Dendritic cell treated with granulocyte-macrophage colony-stimulating factor and Interleukin-4, amounts not matched to agents 40 ng/mL and 50 ng/mL, for 4 days (primary cell): ENCODE results near the gene NINL.

Experiments
- H3K27ac Mint-ChIP-seq: one replicate; pipeline ENCODE4 v1.8.0; 2022; ENCODE audit warnings: mild to moderate bottlenecking, mixed read lengths
- H3K27me3 Mint-ChIP-seq: one replicate; pipeline ENCODE4 v1.8.0; 2022; ENCODE audit warnings: mild to moderate bottlenecking, mixed read lengths
- H3K36me3 Mint-ChIP-seq: one replicate; pipeline ENCODE4 v1.8.0; 2022; ENCODE audit warnings: low read depth, mixed read lengths
- H3K4me1 Mint-ChIP-seq: one replicate; pipeline ENCODE4 v1.8.0; 2022; ENCODE audit warnings: low read depth, mixed read lengths
- H3K4me3 Mint-ChIP-seq: one replicate; pipeline ENCODE4 v1.8.0; 2022; ENCODE audit warnings: mild to moderate bottlenecking, moderate library complexity, mixed read lengths
- H3K9me3 Mint-ChIP-seq: one replicate; pipeline ENCODE4 v1.8.0; 2022; ENCODE audit warnings: mixed read lengths
- intact Hi-C: fragments of 100-400 bp; cut with micrococcal nuclease; formaldehyde crosslinking; loops from one replicate; pipeline ENCODE4 v1.15.0; 2022

The NINL gene

DNA sequence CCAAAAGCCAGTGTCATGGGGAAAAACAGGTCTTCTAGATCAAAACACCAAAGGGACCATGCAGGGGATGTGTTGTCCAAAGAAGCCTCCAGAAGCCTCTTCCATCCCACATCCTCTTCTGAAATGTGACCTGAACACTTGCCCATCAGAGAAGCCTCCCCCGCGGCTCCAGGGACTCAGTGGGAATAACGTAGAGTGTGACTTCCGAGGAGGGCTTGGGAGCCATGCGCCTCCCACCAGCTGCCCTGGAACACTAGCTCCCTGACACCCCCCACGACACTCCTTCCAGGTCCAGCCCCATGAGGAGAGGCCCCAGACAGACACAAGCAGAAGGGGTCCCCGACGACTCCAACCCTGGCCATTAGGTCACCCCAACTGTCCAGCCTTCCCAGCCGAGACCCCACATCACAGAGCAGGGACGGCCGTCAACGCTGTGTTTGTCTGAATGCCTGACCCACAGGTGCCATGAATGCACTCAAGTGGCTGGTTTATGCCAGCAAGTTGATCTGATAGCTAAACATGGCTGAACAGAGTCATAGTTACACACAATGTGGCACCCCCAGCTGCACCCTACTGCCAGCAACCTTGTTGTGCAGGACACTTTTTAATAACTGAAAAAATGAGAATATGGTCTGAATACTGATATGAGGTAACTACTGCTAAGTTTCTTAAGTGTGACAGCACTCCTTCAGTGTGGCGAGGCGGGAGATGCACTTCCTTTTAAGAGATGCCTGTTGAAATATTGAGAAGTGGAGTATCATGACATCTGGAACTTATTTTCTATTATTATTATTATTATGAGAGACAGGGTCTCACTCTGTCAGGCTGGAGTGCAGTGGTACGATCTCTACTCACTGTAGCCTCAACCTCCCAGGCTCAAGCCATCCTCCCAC lies 119.8 kb downstream of the NINL start:
- Mint-ChIP-seq H3K4me1 (peaks cover 46% of the 10 kb centered on the region), H3K4me3 (no peak overlapping the region), H3K27me3 (peaks cover 3% of the 10 kb centered on the region), H3K36me3 (no peaks in the 10 kb centered on the region), H3K9me3 (no peaks in the 10 kb centered on the region), H3K27ac (peak overlapping the region; percentile 57)
- intact Hi-C loops: loop anchor here (10.0 kb wide), 1 partner anchor 151 kb away; no protein-coding TSS in a partner anchor

DNA sequence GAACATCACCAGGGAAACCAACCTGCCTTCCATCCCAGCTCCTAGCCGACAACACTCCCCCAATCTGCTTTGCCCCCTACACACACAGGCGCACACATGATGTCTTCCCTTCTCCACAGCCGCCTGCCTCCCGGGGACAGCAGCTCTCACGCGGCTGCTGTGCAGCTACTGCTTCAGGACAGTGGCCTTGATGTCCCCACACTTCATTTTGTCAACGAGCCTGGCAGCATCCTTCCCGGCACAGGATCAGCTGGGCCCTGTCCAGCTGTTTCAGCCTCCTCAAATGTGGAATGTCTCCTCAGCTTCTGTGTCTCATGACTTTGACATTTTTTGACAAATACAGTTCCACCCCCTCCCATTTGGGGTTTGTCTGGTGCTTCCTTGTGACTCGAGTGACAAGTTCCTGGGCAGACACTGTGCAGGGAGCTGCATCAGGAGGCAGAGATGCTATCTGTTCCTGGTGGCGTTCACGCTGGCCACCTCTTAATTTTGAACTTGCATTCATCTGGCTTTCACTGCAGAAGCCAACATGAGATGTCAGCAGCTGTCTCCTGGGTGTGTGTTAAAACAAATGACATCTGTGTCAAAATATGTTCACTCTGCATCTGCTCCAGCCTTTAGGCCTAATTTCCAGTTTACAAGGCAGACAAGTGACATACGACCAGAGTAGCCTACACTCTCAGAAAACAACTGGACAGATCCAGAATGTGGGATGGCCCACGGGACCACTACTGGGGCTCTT lies 120.7 kb downstream of the NINL start:
- intact Hi-C loops: loop anchor here (10.0 kb wide), 1 partner anchor 150 kb away; no protein-coding TSS in a partner anchor
- peaks cover 53% of the 10 kb centered on the region for H3K4me1 Mint-ChIP-seq
- peaks cover 3% of the 10 kb centered on the region for H3K27me3 Mint-ChIP-seq

DNA sequence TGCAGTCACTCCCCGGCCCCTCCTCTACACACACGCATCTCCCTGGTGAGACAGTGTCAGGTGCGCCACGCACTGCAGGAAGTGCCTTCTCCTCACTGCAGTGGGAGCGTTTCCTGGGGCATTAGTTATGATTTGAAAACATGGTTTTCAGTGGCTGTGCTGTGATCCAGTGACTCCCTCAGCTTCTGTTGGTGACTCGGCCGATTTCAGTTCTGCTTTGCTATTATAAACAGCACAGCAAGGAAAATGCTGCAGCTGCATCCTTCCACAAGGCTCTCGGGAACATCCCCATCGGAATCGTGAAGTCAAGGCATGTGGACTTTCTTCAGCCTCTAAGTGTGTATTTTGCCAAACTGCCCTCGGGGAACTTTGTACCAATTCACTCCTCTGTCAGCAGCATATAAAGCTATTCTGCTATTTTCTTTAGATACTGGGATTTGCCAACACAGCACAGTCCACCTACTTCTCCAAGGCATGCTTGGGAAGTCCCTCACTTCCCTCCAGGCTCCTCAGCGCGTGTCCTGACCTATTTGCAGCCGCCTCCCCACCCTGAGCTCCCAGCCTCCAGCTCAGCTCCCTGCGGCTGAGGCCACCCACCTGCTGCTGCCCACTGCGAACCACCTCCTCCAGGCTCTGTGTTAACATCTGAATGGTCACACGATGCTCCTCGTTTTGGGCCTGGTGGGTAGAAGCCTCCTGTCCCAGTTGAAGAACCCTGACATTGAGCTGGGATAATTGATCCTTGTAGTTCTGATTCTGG lies 123.4 kb downstream of the NINL start:
- Mint-ChIP-seq H3K27me3 (peaks cover 3% of the 10 kb centered on the region), H3K4me3 (peak overlapping the region; percentile 51), H3K4me1 (peaks cover 55% of the 10 kb centered on the region), H3K9me3 (no peaks in the 10 kb centered on the region), H3K36me3 (no peaks in the 10 kb centered on the region), H3K27ac (peak overlapping the region; percentile 89)
- intact Hi-C loops: loop anchor here (10.0 kb wide), 1 partner anchor 147 kb away; no protein-coding TSS in a partner anchor

More for the DNA sequence above, 120.7 kb downstream of the NINL start:
- H3K36me3 Mint-ChIP-seq: no peaks in the 10 kb centered on the region
- no peaks in the 10 kb centered on the region for H3K9me3 Mint-ChIP-seq
- H3K27ac Mint-ChIP-seq: peak overlapping the region; percentile 57
- H3K4me3 Mint-ChIP-seq: peak overlapping the region; percentile 14

DNA sequence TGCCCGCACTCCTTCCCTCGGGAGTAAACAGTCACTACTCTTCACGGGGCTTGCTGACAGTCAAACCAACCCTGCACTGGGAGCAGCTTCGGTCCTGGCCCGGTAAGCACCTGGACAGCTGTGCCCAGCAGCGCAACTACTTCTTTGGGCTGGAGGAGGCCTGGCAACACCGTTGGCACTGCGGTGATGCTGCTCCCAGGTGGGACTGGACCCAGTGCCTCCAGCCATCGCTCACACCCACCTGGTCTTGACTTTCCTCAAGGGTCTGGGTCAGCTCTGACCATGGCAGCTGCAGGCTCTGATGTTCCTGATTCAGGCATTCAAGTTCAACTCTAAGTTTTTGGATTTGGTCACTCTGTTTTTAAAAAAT lies 124.1 kb downstream of the NINL start:
- Mint-ChIP-seq H3K36me3 (no peaks in the 10 kb centered on the region), H3K27ac (peak overlapping the region; percentile 89), H3K4me3 (peak overlapping the region; percentile 51), H3K4me1 (peaks cover 55% of the 10 kb centered on the region), H3K9me3 (no peaks in the 10 kb centered on the region), H3K27me3 (peaks cover 3% of the 10 kb centered on the region)
- intact Hi-C loops: loop anchor here (10.0 kb wide), 1 partner anchor 146 kb away; no protein-coding TSS in a partner anchor

DNA sequence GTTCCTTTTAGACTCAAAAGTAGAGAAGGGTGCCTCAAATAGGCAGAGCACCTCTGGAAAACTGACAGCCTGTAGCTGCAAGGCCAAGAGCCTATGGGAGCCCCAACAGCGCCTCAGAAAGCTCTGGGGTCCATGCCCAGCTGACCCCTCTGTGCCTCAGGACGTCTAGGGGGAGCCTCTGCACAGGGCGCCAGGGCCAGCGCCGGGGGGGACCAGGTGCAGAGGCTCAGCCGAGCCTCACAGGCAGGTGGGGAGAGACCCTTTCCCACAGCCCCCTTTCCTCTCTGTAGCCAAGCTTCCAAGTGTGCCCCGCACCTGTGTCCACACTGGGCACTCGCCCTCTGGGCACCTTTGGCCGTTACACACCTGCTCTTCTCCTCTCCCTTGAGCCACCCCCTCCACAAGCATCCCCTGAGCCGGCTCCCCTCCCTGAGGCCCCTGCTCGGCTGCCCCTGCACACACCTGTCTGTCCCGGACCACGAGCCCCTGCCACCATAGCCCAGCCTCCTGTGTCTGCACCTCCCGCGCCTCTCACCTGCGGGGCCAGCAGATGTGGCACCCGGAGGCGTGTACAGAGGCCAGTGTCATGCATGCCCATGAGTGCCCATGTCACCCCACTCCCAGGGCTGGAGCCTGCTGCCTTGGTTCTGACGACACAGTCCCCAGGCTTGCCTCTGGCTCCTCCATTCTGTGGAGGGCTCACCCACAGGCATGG lies 124.6 kb downstream of the NINL start:
- intact Hi-C loops: loop anchor here (10.0 kb wide), 1 partner anchor 146 kb away; no protein-coding TSS in a partner anchor
- Mint-ChIP-seq H3K4me1 (peaks cover 55% of the 10 kb centered on the region), H3K4me3 (no peak overlapping the region), H3K9me3 (no peaks in the 10 kb centered on the region), H3K36me3 (no peaks in the 10 kb centered on the region), H3K27me3 (peaks cover 3% of the 10 kb centered on the region), H3K27ac (peak overlapping the region; percentile 89)

DNA sequence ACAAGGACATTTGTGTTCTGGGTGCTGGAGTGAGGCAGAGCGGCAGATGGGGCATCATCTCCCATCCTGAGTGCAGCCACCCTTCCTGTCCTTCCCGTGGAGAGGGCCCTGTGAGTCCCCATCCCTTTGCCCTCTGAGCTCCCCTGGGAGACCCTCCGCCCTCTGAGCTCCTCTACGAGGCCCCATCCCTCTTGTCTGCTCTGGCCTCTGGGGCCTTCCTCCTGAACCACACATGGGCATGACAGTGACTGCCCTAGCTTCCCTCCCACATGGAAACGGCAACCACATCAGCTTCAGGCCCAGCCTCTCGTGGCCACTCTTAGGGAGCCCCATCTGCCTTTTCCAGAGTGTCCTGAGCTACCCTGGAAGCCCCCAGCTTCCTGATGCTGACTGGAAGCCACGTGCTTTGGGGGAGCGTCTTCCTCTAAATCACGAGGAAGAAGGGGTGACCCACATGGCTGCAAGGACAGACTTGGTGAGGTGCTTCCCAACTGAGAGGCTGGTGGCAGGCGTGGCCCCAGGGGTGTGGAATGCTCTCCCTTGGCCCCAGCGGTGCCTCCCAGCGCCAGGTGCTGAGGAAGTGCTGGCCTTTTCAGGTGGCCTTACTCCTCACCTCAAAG lies 125.3 kb downstream of the NINL start:
- Mint-ChIP-seq H3K4me3 (no peak overlapping the region), H3K36me3 (no peaks in the 10 kb centered on the region), H3K27me3 (peaks cover 3% of the 10 kb centered on the region), H3K27ac (peak overlapping the region; percentile 89), H3K9me3 (no peaks in the 10 kb centered on the region), H3K4me1 (peaks cover 49% of the 10 kb centered on the region)
- intact Hi-C loops: loop anchor here (10.0 kb wide), 1 partner anchor 145 kb away; no protein-coding TSS in a partner anchor

DNA sequence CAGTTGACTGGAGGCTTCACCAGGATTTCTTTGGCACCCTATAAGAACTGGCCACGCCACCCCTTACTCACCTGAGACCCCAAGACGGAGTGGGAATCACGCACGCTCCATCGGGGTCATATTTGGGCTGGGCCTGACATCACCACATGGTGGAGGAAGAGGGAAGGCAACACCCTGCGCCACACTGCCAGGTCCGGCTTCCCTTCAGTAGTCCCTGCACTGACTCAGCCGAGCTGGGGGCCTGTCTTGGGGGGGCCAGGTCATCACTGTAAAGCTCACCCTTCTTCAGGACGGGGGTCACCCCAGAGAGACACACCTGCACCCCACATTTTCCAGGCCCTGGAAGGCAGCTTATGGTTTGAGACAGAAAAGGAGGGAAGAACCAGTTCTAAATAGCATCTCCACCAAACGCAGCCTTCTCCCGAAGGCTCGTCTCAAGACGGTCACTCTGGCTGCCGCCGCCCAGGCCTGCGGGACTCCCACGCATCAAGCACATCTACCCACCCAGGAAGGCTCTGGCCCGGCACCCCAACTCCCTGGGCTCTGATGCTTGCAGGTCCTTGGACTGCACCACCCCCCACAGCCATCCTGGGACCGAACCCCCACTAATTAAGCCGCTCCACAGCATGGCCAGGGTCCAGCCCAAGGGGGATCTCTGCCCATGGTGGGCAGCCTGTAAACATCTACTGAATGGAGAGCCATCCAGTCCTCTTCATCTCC lies 126.1 kb downstream of the NINL start:
- peaks cover 3% of the 10 kb centered on the region for H3K27me3 Mint-ChIP-seq
- peaks cover 42% of the 10 kb centered on the region for H3K4me1 Mint-ChIP-seq
- H3K27ac Mint-ChIP-seq: peak overlapping the region; percentile 89
- H3K4me3 Mint-ChIP-seq: no peak overlapping the region
- intact Hi-C loops: no loop called here
- H3K36me3 Mint-ChIP-seq: no peaks in the 10 kb centered on the region
- H3K9me3 Mint-ChIP-seq: no peaks in the 10 kb centered on the region

DNA sequence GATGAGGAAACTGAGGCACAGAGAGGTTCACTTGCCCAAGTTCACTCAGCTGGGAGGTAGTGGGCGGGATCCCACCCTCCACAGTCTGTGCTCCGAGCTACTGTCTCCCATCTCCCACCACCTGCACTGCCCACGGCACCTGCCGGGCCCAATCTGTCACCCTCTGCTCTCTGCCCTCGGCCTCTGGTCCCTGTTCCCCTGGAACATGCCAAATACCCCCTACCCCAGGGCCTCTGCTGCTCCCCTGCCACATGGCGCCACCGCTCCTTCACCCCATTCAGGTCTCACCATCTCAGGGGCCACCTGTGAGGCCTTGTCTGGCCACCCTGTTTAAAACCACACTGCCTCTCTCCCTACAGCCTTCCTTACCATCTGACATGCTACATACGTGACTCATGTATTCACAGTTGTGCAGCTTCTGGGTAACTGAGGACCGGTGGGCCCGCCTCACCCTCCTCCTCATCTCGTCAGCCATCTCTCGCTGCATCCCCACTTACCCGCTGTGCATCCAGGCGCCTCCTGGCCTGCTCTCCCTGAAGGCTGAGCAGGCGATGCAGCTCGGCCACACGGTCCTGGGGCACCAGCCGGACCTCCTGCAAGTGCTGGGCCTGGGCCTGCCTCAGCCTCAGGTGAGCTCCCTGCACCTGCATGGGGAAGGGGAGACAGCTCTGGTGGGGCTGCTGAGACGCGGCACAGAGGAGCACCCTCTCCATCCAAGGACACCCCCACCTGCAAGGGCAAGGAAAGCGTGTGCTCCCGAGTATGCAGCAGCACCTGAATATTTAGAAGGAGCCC lies 127.2 kb downstream of the NINL start:
- Mint-ChIP-seq H3K36me3 (no peaks in the 10 kb centered on the region), H3K4me3 (no peak overlapping the region), H3K27me3 (peaks cover 3% of the 10 kb centered on the region), H3K27ac (peak overlapping the region; percentile 51), H3K4me1 (peaks cover 35% of the 10 kb centered on the region), H3K9me3 (no peaks in the 10 kb centered on the region)
- intact Hi-C loops: no loop called here

DNA sequence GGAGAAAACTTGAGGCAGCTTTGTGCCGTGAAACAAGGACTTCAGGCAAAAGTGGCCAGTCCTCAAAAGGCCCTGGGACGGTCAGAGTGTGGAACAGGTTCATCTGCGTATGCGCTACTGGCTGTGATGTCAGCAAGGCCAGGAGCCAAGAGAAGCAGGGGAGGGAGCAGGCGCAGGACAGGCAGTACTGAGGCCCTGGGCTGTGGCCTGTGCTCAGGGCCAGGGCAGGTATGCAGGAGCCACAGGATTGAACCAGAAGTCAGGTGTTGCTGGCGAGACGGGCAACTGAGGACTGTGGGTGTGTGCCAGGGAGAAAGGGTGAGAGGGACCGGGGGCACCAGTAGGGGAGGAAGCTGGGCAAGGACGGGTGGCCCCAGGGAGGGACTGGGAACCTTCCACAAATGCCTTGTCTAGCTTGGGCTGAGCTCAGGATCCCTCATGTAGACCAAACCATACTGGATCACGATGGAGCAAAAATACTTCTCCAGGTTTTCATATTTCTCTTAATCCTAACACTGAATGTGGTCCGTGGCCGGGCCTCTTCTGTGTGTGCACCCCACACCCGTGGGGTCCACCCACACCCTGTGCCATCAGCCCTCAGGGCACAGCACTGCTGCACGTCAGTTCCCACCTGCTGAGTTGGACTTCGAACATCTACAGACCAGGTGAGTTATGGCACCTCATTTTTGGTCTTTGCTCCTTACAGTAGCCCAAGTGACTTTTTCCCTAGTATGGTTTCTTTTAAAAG lies 131.0 kb downstream of the NINL start:
- no peaks in the 10 kb centered on the region for H3K9me3 Mint-ChIP-seq
- H3K4me1 Mint-ChIP-seq: no peaks in the 10 kb centered on the region
- intact Hi-C loops: no loop called here
- H3K27me3 Mint-ChIP-seq: no peaks in the 10 kb centered on the region
- H3K36me3 Mint-ChIP-seq: no peaks in the 10 kb centered on the region
- no peak overlapping the region for H3K4me3 Mint-ChIP-seq
- H3K27ac Mint-ChIP-seq: no peak overlapping the region

- Mint-ChIP-seq H3K27ac (no peak overlapping the region), H3K36me3 (peaks cover 6% of the 10 kb centered on the region), H3K9me3 (no peaks in the 10 kb centered on the region), H3K4me1 (no peaks in the 10 kb centered on the region), H3K27me3 (no peaks in the 10 kb centered on the region), H3K4me3 (no peak overlapping the region)
- intact Hi-C loops: no loop called here
Observed at GRCh38 chr20:25453035-25453810, 132.1 kb downstream of the NINL start.

GRCh38 chr20:25452333-25452732 lies 133.0 kb downstream of the NINL start:
- Mint-ChIP-seq H3K27ac (no peak overlapping the region), H3K9me3 (no peaks in the 10 kb centered on the region)
- intact Hi-C loops: no loop called here

More at GRCh38 chr20:25452333-25452732, 133.0 kb downstream of the NINL start:
- Mint-ChIP-seq H3K4me1 (no peaks in the 10 kb centered on the region), H3K27me3 (no peaks in the 10 kb centered on the region), H3K4me3 (no peak overlapping the region), H3K36me3 (peaks cover 15% of the 10 kb centered on the region)
